CD4-positive, alpha-beta memory T cell (primary cell): ENCODE results near the gene OBSCN. TPM values are rescaled to one million over a fixed set of nuclear protein-coding genes. Genes with fewer than 3 reads are reported as not detected.

Experiments used
- CTCF ChIA-PET: fragments of 350-600 bp; sonication (Branson Sonifier 250); formaldehyde crosslinking; loops from one replicate; lab custom pipeline; 2021; ENCODE audit warnings: inconsistent platforms; ENCODE audit not compliant: partially characterized antibody; lab: Charles Lee
- POLR2A ChIA-PET: fragments of 350-600 bp; sonication (Branson Sonifier 250); formaldehyde crosslinking; loops from one replicate; lab custom pipeline; 2021; ENCODE audit not compliant: partially characterized antibody; lab: Charles Lee
- DNase-seq, 5 donors: peaks; one replicate each; pipeline versions ENCODE4 v3.0.0 to v3.0.0-alpha.2; 2020 to 2022; ENCODE audit warnings: mixed read lengths in 1 of 5
- H3K27ac ChIP-seq: one replicate; pipeline ENCODE4 v1.7.0; 2013; ENCODE audit warnings: low read depth, low read length
- H3K27me3 ChIP-seq: 2 replicates; pipeline ENCODE4 v1.7.0; 2013; ENCODE audit warnings: mild to moderate bottlenecking, low read length, moderate library complexity; ENCODE audit not compliant: insufficient read depth
- H3K36me3 ChIP-seq: 2 replicates; pipeline ENCODE4 v1.7.0; 2013; ENCODE audit warnings: mild to moderate bottlenecking, low read length, moderate library complexity; ENCODE audit not compliant: insufficient read depth
- H3K4me1 ChIP-seq: 2 replicates; pipeline ENCODE4 v1.7.0; 2013; ENCODE audit warnings: mild to moderate bottlenecking, low read length, moderate library complexity; ENCODE audit not compliant: insufficient read depth
- H3K4me3 ChIP-seq, 2 donors: one replicate each; pipeline ENCODE4 v1.7.0; 2013; ENCODE audit warnings: low read length in 2 of 2, mild to moderate bottlenecking in 1 of 2
- H3K9me3 ChIP-seq, 2 donors: one replicate each; pipeline ENCODE4 v1.7.0; 2013; ENCODE audit warnings: low read length in 2 of 2, control low read depth in 1 of 2; ENCODE audit not compliant: control insufficient read depth in 1 of 2
- H3K27ac Mint-ChIP-seq, 7 donors: one replicate each; pipeline ENCODE4 v1.8.0; 2020 to 2021; ENCODE audit warnings: mixed read lengths in 7 of 7, mild to moderate bottlenecking in 6 of 7, inconsistent platforms in 3 of 7, moderate library complexity in 3 of 7
- H3K27me3 Mint-ChIP-seq, 2 donors: one replicate each; pipeline ENCODE4 v1.8.0; 2020 to 2021; ENCODE audit warnings: mixed read lengths in 2 of 2
- H3K36me3 Mint-ChIP-seq, 2 donors: one replicate each; pipeline ENCODE4 v1.8.0; 2020 to 2021; ENCODE audit warnings: mixed read lengths in 2 of 2, inconsistent platforms in 1 of 2, mild to moderate bottlenecking in 1 of 2
- H3K4me1 Mint-ChIP-seq, 4 donors: one replicate each; pipeline ENCODE4 v1.8.0; 2020 to 2021; ENCODE audit warnings: mixed read lengths in 4 of 4, mild to moderate bottlenecking in 1 of 4
- H3K4me3 Mint-ChIP-seq, 8 donors: one replicate each; pipeline ENCODE4 v1.8.0; 2020 to 2021; ENCODE audit warnings: mixed read lengths in 8 of 8, mild to moderate bottlenecking in 7 of 8, moderate library complexity in 6 of 8, inconsistent platforms in 3 of 8
- H3K9me3 Mint-ChIP-seq, 8 donors: one replicate each; pipeline ENCODE4 v1.8.0; 2020 to 2021; ENCODE audit warnings: mixed read lengths in 8 of 8, mild to moderate bottlenecking in 5 of 8, inconsistent platforms in 3 of 8, moderate library complexity in 1 of 8
- intact Hi-C: fragments of 100-400 bp; cut with micrococcal nuclease; formaldehyde crosslinking; loops from one replicate; pipeline ENCODE4 v1.15.1; 2023
- polyA plus RNA-seq, 2 donors: library from polyadenylated mRNA; unstranded; fragments of 300-500 nt; fragmentation: Illumina TruSeq; gene quantifications; one replicate each; pipeline ENCODE4 v1.2.3, GENCODE V29; 2021
- total RNA-seq, 2 experiments: library from RNA; stranded (reverse); gene quantifications; one replicate each; pipeline ENCODE4 v1.2.3, GENCODE V29; 2021

The OBSCN gene
- total and polyA plus RNA-seq, 4 experiments from 2014 or later: 0.19 to 91.4 (median 39.8) TPM

- Histone ChIP-seq H3K4me3 (no peak overlapping the region), H3K27me3 (no peaks in the 10 kb centered on the region), H3K4me1 (no peaks in the 10 kb centered on the region), H3K9me3 (no peaks in the 10 kb centered on the region), H3K36me3 (no peaks in the 10 kb centered on the region), H3K27ac (no peak overlapping the region)
- Mint-ChIP-seq H3K9me3 (peaks cover 0 to 15% (median 0%) of the 10 kb centered on the region in 8 donors), H3K27me3 (no peaks in the 10 kb centered on the region), H3K4me3 (no peak overlapping the region), H3K4me1 (peaks cover 0 to 5% (median 0%) of the 10 kb centered on the region in 4 donors), H3K27ac (no peak overlapping the region), H3K36me3 (peaks cover 5 to 15% of the 10 kb centered on the region in 2 donors)
- POLR2A ChIA-PET: no interaction called here
- no peak for DNase-seq
- intact Hi-C loops: no loop called here
- CTCF ChIA-PET: no interaction called here
These were observed 139.3 kb downstream of the OBSCN start for GRCh38 chr1:228347181-228347580.

- peaks cover 0 to 3% (median 0%) of the 10 kb centered on the region in 4 donors for H3K4me1 Mint-ChIP-seq
- Histone ChIP-seq H3K36me3 (no peaks in the 10 kb centered on the region), H3K9me3 (no peaks in the 10 kb centered on the region), H3K4me1 (no peaks in the 10 kb centered on the region), H3K27ac (no peak overlapping the region), H3K4me3 (no peak overlapping the region), H3K27me3 (no peaks in the 10 kb centered on the region)
- H3K36me3 Mint-ChIP-seq: peaks cover 0 to 5% of the 10 kb centered on the region in 2 donors
- peak overlapping the region in 1 of 7 donors; percentile 19 for H3K27ac Mint-ChIP-seq
- peaks cover 0 to 13% (median 0%) of the 10 kb centered on the region in 8 donors for H3K9me3 Mint-ChIP-seq
- ChIA-PET POLR2A (no interaction called here), CTCF (interaction anchor here (0.6 kb wide), 1 partner anchor 260 kb away, joined by 3 read pairs; no protein-coding TSS in a partner anchor)
- intact Hi-C loops: no loop called here
- DNase-seq: peak in 1 of 5 donors; percentile 4
- no peaks in the 10 kb centered on the region for H3K27me3 Mint-ChIP-seq
- no peak overlapping the region for H3K4me3 Mint-ChIP-seq
These were observed 141.0 kb downstream of the OBSCN start for GRCh38 chr1:228348708-228349467.

- Mint-ChIP-seq H3K36me3 (no peaks in the 10 kb centered on the region), H3K27me3 (no peaks in the 10 kb centered on the region), H3K9me3 (peaks cover 0 to 5% (median 0%) of the 10 kb centered on the region in 8 donors), H3K27ac (no peak overlapping the region), H3K4me1 (peaks cover 0 to 3% (median 0%) of the 10 kb centered on the region in 4 donors), H3K4me3 (no peak overlapping the region)
- no peaks in the 10 kb centered on the region for H3K9me3 ChIP-seq
- intact Hi-C loops: no loop called here
- ChIA-PET POLR2A (no interaction called here), CTCF (interaction anchor here (0.6 kb wide), 1 partner anchor 260 kb away, joined by 3 read pairs; no protein-coding TSS in a partner anchor)
- no peaks in the 10 kb centered on the region for H3K27me3 ChIP-seq
- H3K36me3 ChIP-seq: no peaks in the 10 kb centered on the region
- no peak for DNase-seq
- H3K4me3 ChIP-seq: no peak overlapping the region
- no peaks in the 10 kb centered on the region for H3K4me1 ChIP-seq
- H3K27ac ChIP-seq: no peak overlapping the region
These were observed 141.9 kb downstream of the OBSCN start for GRCh38 chr1:228349701-228350171.

GRCh38 chr1:228350179-228350742 is 142.4 kb downstream of the OBSCN start:
- no peaks in the 10 kb centered on the region for H3K36me3 Mint-ChIP-seq
- H3K27me3 ChIP-seq: no peaks in the 10 kb centered on the region
- H3K36me3 ChIP-seq: no peaks in the 10 kb centered on the region
- H3K4me3 ChIP-seq: no peak overlapping the region
- H3K27me3 Mint-ChIP-seq: no peaks in the 10 kb centered on the region
- no peak for DNase-seq
- H3K9me3 ChIP-seq: no peaks in the 10 kb centered on the region
- H3K4me1 Mint-ChIP-seq: peaks cover 0 to 3% (median 0%) of the 10 kb centered on the region in 4 donors
- intact Hi-C loops: no loop called here
- H3K27ac ChIP-seq: no peak overlapping the region
- ChIA-PET POLR2A (no interaction called here), CTCF (no interaction called here)
- H3K9me3 Mint-ChIP-seq: peaks cover 0 to 4% (median 0%) of the 10 kb centered on the region in 8 donors
- no peaks in the 10 kb centered on the region for H3K4me1 ChIP-seq
- peak overlapping the region in 2 of 7 donors; percentile 68 to 77 for H3K27ac Mint-ChIP-seq
- peak overlapping the region in 1 of 8 donors; percentile 15 for H3K4me3 Mint-ChIP-seq

- no peak overlapping the region for H3K4me3 ChIP-seq
- no peaks in the 10 kb centered on the region for H3K4me1 ChIP-seq
- H3K27ac ChIP-seq: no peak overlapping the region
- H3K36me3 ChIP-seq: no peaks in the 10 kb centered on the region
- H3K27me3 ChIP-seq: no peaks in the 10 kb centered on the region
- DNase-seq: no peak
- Mint-ChIP-seq H3K4me1 (peaks cover 0 to 3% (median 0%) of the 10 kb centered on the region in 4 donors), H3K4me3 (no peak overlapping the region), H3K27ac (peak overlapping the region in 1 of 7 donors; percentile 77), H3K9me3 (peaks cover 0 to 4% (median 0%) of the 10 kb centered on the region in 8 donors), H3K36me3 (no peaks in the 10 kb centered on the region), H3K27me3 (no peaks in the 10 kb centered on the region)
- no peaks in the 10 kb centered on the region for H3K9me3 ChIP-seq
- intact Hi-C loops: no loop called here
- CTCF ChIA-PET: no interaction called here
- POLR2A ChIA-PET: no interaction called here
These were observed 143.3 kb downstream of the OBSCN start for GRCh38 chr1:228350831-228351781.

- Histone ChIP-seq H3K27ac (no peak overlapping the region), H3K4me1 (no peaks in the 10 kb centered on the region), H3K4me3 (no peak overlapping the region), H3K36me3 (no peaks in the 10 kb centered on the region), H3K9me3 (no peaks in the 10 kb centered on the region), H3K27me3 (no peaks in the 10 kb centered on the region)
- intact Hi-C loops: no loop called here
- H3K4me3 Mint-ChIP-seq: no peak overlapping the region
- peaks cover 0 to 3% (median 0%) of the 10 kb centered on the region in 4 donors for H3K4me1 Mint-ChIP-seq
- ChIA-PET POLR2A (no interaction called here), CTCF (no interaction called here)
- H3K9me3 Mint-ChIP-seq: peaks cover 0 to 4% (median 0%) of the 10 kb centered on the region in 8 donors
- no peaks in the 10 kb centered on the region for H3K27me3 Mint-ChIP-seq
- no peak overlapping the region for H3K27ac Mint-ChIP-seq
- no peaks in the 10 kb centered on the region for H3K36me3 Mint-ChIP-seq
- no peak for DNase-seq
These were observed 144.0 kb downstream of the OBSCN start for GRCh38 chr1:228351850-228352249.
